ENCODE measurements around the gene PCGF5. TPM values are rescaled to one million over a fixed set of nuclear protein-coding genes. Genes with fewer than 3 reads are reported as not detected.
"Not testable (repeated sequence)": the region's sequence is repeated elsewhere in the genome, so short reads cannot be mapped to it uniquely, and the experiment has no call there.

The PCGF5 gene
- total and polyA plus RNA-seq, 4 donors: 18.9 to 55.5 (median 32.2) TPM

DNA sequence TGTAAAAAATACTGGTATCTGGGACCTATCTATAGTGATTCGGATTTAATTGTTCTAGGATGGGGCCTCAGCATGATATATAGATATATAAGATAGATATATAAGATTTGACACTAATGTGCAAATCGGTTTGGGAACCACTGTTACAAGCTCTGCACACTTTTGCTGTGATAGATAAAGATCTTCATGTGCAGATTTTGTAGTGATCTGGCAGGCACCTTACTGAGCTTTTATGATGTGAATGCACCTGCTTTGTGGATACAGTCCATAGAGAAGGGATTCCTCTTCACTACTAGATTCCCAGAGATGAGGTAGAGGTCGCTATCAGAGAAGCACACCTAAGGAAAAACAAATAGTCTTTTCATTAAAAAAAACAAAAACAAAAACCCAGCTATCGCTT is 33.3 kb upstream of the PCGF5 start:
- H3K9me3 ChIP-seq (ENCODE audit: control insufficient read depth in 4 of 4, low read length in 3 of 4): no peaks in the 10 kb centered on the region
- H3K4me3 ChIP-seq (ENCODE audit: low read depth in 1 of 3, low read length in 3 of 3): no peak overlapping the region
- 97% methylated on average over 4 of the region's 4 CpGs for WGBS
- H3K27me3 ChIP-seq (ENCODE audit: control insufficient read depth in 4 of 4, insufficient read depth in 4 of 4, low read length in 3 of 4): no peaks in the 10 kb centered on the region
- no peak overlapping the region for H3K9ac ChIP-seq (ENCODE audit: low read depth in 1 of 2, low read length in 2 of 2)
- H3K36me3 ChIP-seq (ENCODE audit: control insufficient read depth in 4 of 4, insufficient read depth in 3 of 4, low read depth in 1 of 4, low read length in 3 of 4): no peaks in the 10 kb centered on the region
- DNase-seq (ENCODE audit: low spot score): no peak
- H3K27ac ChIP-seq (ENCODE audit: low read depth in 1 of 2, low read length in 2 of 2): no peak overlapping the region
- H3K4me1 ChIP-seq (ENCODE audit: control insufficient read depth in 4 of 4, insufficient read depth in 4 of 4, low read length in 3 of 4): peaks cover 0 to 13% (median 2%) of the 10 kb centered on the region in 4 donors
- TF ChIP-seq YY1 (IDR thresholded peaks at IDR 0.05) (no peak), RAD21 (IDR thresholded peaks at IDR 0.05) (no peak), HNF4G (IDR thresholded peaks at IDR 0.05) (no peak), HNF4A (conservative IDR thresholded peaks at IDR 0.05) (no peak), FOXA2 (IDR thresholded peaks at IDR 0.05) (no peak)
- TF ChIP-seq, protein P1, sequence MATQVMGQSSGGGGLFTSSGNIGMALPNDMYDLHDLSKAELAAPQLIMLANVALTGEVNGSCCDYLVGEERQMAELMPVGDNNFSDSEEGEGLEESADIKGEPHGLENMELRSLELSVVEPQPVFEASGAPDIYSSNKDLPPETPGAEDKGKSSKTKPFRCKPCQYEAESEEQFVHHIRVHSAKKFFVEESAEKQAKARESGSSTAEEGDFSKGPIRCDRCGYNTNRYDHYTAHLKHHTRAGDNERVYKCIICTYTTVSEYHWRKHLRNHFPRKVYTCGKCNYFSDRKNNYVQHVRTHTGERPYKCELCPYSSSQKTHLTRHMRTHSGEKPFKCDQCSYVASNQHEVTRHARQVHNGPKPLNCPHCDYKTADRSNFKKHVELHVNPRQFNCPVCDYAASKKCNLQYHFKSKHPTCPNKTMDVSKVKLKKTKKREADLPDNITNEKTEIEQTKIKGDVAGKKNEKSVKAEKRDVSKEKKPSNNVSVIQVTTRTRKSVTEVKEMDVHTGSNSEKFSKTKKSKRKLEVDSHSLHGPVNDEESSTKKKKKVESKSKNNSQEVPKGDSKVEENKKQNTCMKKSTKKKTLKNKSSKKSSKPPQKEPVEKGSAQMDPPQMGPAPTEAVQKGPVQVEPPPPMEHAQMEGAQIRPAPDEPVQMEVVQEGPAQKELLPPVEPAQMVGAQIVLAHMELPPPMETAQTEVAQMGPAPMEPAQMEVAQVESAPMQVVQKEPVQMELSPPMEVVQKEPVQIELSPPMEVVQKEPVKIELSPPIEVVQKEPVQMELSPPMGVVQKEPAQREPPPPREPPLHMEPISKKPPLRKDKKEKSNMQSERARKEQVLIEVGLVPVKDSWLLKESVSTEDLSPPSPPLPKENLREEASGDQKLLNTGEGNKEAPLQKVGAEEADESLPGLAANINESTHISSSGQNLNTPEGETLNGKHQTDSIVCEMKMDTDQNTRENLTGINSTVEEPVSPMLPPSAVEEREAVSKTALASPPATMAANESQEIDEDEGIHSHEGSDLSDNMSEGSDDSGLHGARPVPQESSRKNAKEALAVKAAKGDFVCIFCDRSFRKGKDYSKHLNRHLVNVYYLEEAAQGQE (IDR thresholded peaks at IDR 0.05): no peak
- TF ChIP-seq, protein P2, sequence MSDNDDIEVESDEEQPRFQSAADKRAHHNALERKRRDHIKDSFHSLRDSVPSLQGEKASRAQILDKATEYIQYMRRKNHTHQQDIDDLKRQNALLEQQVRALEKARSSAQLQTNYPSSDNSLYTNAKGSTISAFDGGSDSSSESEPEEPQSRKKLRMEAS (IDR thresholded peaks at IDR 0.05): no peak
- TF ChIP-seq, protein P3, sequence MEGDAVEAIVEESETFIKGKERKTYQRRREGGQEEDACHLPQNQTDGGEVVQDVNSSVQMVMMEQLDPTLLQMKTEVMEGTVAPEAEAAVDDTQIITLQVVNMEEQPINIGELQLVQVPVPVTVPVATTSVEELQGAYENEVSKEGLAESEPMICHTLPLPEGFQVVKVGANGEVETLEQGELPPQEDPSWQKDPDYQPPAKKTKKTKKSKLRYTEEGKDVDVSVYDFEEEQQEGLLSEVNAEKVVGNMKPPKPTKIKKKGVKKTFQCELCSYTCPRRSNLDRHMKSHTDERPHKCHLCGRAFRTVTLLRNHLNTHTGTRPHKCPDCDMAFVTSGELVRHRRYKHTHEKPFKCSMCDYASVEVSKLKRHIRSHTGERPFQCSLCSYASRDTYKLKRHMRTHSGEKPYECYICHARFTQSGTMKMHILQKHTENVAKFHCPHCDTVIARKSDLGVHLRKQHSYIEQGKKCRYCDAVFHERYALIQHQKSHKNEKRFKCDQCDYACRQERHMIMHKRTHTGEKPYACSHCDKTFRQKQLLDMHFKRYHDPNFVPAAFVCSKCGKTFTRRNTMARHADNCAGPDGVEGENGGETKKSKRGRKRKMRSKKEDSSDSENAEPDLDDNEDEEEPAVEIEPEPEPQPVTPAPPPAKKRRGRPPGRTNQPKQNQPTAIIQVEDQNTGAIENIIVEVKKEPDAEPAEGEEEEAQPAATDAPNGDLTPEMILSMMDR (IDR thresholded peaks at IDR 0.05; ENCODE audit: low read depth, low read length, missing input control): no peak

DNA sequence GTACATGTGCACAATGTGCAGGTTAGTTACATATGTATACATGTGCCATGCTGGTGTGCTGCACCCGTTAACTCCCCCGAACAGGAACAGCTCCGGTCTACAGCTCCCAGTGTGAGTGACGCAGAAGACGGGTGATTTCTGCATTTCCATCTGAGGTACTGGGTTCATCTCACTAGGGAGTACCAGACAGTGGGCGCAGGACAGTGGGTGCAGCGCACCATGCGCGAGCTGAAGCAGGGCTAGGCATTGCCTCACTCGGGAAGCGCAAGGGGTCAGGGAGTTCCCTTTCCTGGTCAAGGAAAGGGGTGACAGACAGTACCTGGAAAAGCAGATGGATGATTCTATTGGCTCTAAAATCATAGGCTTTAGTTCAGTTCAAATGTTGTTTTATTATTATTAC is 32.5 kb upstream of the PCGF5 start:
- not testable (repeated sequence) for H3K27ac ChIP-seq (ENCODE audit: low read depth in 1 of 2, low read length in 2 of 2); H3K27me3 ChIP-seq (ENCODE audit: control insufficient read depth in 4 of 4, insufficient read depth in 4 of 4, low read length in 3 of 4); DNase-seq (ENCODE audit: low spot score); H3K9me3 ChIP-seq (ENCODE audit: control insufficient read depth in 4 of 4, low read length in 3 of 4); H3K36me3 ChIP-seq (ENCODE audit: control insufficient read depth in 4 of 4, insufficient read depth in 3 of 4, low read depth in 1 of 4, low read length in 3 of 4); H3K9ac ChIP-seq (ENCODE audit: low read depth in 1 of 2, low read length in 2 of 2); H3K4me3 ChIP-seq (ENCODE audit: low read depth in 1 of 3, low read length in 3 of 3)
- H3K4me1 ChIP-seq (ENCODE audit: control insufficient read depth in 4 of 4, insufficient read depth in 4 of 4, low read length in 3 of 4): peaks cover 0 to 13% (median 2%) of the 10 kb centered on the region in 4 donors
- WGBS: 89% methylated on average over 11 of the region's 11 CpGs

DNA sequence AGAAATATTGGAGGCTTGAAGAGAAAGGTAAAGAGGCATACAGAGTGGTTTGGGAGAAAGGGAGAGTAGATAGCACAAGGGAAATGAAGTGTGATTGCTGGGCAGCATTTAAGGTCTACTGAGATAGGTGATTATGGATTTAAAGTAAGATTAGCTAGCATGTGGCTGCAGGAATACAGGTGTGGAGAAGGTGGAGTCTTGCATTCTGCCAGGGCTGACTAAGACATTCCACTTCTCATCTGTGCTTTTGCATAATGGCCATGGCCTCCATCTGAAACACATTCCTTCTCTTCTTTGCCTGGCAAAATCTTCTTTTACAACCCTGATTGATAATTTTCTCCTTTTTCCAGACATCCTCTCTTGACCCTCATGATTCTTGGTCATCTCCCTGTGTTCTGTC is 31.6 kb upstream of the PCGF5 start:
- DNase-seq (ENCODE audit: low spot score): no peak
- Histone ChIP-seq H3K27ac (ENCODE audit: low read depth in 1 of 2, low read length in 2 of 2) (no peak overlapping the region), H3K36me3 (ENCODE audit: control insufficient read depth in 4 of 4, insufficient read depth in 3 of 4, low read depth in 1 of 4, low read length in 3 of 4) (no peaks in the 10 kb centered on the region), H3K9me3 (ENCODE audit: control insufficient read depth in 4 of 4, low read length in 3 of 4) (no peaks in the 10 kb centered on the region), H3K9ac (ENCODE audit: low read depth in 1 of 2, low read length in 2 of 2) (no peak overlapping the region), H3K4me3 (ENCODE audit: low read depth in 1 of 3, low read length in 3 of 3) (no peak overlapping the region), H3K4me1 (ENCODE audit: control insufficient read depth in 4 of 4, insufficient read depth in 4 of 4, low read length in 3 of 4) (peaks cover 0 to 13% (median 2%) of the 10 kb centered on the region in 4 donors), H3K27me3 (ENCODE audit: control insufficient read depth in 4 of 4, insufficient read depth in 4 of 4, low read length in 3 of 4) (no peaks in the 10 kb centered on the region)
- TF ChIP-seq, protein P3 (IDR thresholded peaks at IDR 0.05; ENCODE audit: low read depth, low read length, missing input control): no peak
- TF ChIP-seq RXRA (IDR thresholded peaks at IDR 0.05): no peak
- TF ChIP-seq YY1 (IDR thresholded peaks at IDR 0.05): no peak
- TF ChIP-seq FOXA2 (IDR thresholded peaks at IDR 0.05): no peak
- no peak for TF ChIP-seq FOXA1 (IDR thresholded peaks at IDR 0.05)
- TF ChIP-seq, protein P2 (IDR thresholded peaks at IDR 0.05): no peak
- no peak for TF ChIP-seq GABPA (IDR thresholded peaks at IDR 0.05 in 1 of 2, conservative IDR thresholded peaks at IDR 0.05 in 1 of 2)
- TF ChIP-seq, protein P1 (IDR thresholded peaks at IDR 0.05): no peak
- TF ChIP-seq HNF4A (conservative IDR thresholded peaks at IDR 0.05): no peak
- TF ChIP-seq RAD21 (IDR thresholded peaks at IDR 0.05): no peak
- TF ChIP-seq EGR1 (IDR thresholded peaks at IDR 0.05; ENCODE audit: low read depth in 2 of 2): no peak
- TF ChIP-seq HNF4G (IDR thresholded peaks at IDR 0.05): no peak
- no peak for TF ChIP-seq SP1 (IDR thresholded peaks at IDR 0.05)

Data from liver (tissue), 9 donors.